ENCODE data around the gene SDF2L1. TPM values are rescaled to one million over a fixed set of nuclear protein-coding genes. Genes with fewer than 3 reads are reported as not detected.

Gene SDF2L1
- total and polyA plus RNA-seq, 10 of the 15 experiments (the other 5 are each of a cell fraction or from before 2014, with no cell fraction given): 3.0 to 214 (median 55.5) TPM

- TF ChIP-seq PKNOX1 (IDR thresholded peaks at IDR 0.05) (no peak), RELA (IDR thresholded peaks at IDR 0.05; ENCODE audit: borderline replicate concordance, partially characterized antibody) (no peak), NBN (IDR thresholded peaks at IDR 0.05) (no peak)
These were observed 15.4 kb downstream of the SDF2L1 start (continued) for GRCh38 chr22:21657360-21658032.

- Histone ChIP-seq H3K9ac (ENCODE audit: control insufficient read depth, insufficient read depth, low read length) (no peak overlapping the region), H3K27me3 (replicated peaks in 1 of 2; ENCODE audit: control insufficient read depth in 2 of 2, insufficient read depth in 2 of 2, low read length in 1 of 2) (no peaks in the 10 kb centered on the region), H3K79me2 (ENCODE audit: control insufficient read depth, insufficient read depth, low read length) (no peaks in the 10 kb centered on the region), H3K27ac (ENCODE audit: control insufficient read depth, insufficient read depth) (no peak overlapping the region), H2AFZ (ENCODE audit: control insufficient read depth, low read depth, low read length) (no peak overlapping the region), H3K4me2 (ENCODE audit: control insufficient read depth, insufficient read depth) (no peak overlapping the region), H3K36me3 (ENCODE audit: control insufficient read depth in 2 of 2, insufficient read depth in 2 of 2, low read length in 1 of 2) (no peaks in the 10 kb centered on the region), H3K9me3 (replicated peaks; ENCODE audit: control insufficient read depth, insufficient read depth, low read length) (no peaks in the 10 kb centered on the region), H3K4me3 (no peak overlapping the region), H4K20me1 (ENCODE audit: control insufficient read depth, insufficient read depth) (no peaks in the 10 kb centered on the region), H3K4me1 (ENCODE audit: control insufficient read depth, insufficient read depth, low read length) (no peaks in the 10 kb centered on the region)
- intact Hi-C loops (cut with micrococcal nuclease; ENCODE audit: unreplicated experiment): no loop called here
- in situ Hi-C loops (cut with MboI): no loop called here
- FAIRE-seq (no peak), ATAC-seq (no peak), DNase-seq (ENCODE audit: low read depth, low spot score) (no peak)
- ChIA-PET POLR2A (interaction anchor here (0.8 kb wide), 1 partner anchor 11 kb away, joined by 3 read pairs; no protein-coding TSS in a partner anchor), RAD21 (ENCODE audit: unreplicated experiment) (interaction anchor here (0.9 kb wide), 1 partner anchor 13 kb away, joined by 3 read pairs; no protein-coding TSS in a partner anchor), SMC1A (ENCODE audit: uncharacterized antibody, unreplicated experiment) (interaction anchor here (0.6 to 1.1 kb wide), 2 partner anchors 13 to 277 kb away, joined by 3 read pairs; no protein-coding TSS in a partner anchor), CTCF (no interaction called here)
- WGBS (ENCODE audit: insufficient coverage, insufficient replicate concordance, low lambda C conversion rate, missing lambda C conversion rate): 51% methylated on average over 7 of the region's 7 CpGs
- no TSS peak for BruUV-seq (replicated peaks)
- TF ChIP-seq RAD21 (IDR thresholded peaks at IDR 0.05; ENCODE audit: insufficient read depth, low read depth, low read length) (0 out of 2 replicates have a peak, but pooled peaks have one; percentile 6), NR2F1 (conservative IDR thresholded peaks at IDR 0.05) (no peak)
These were observed 17.9 kb downstream of the SDF2L1 start for GRCh38 chr22:21659864-21660525.

All from GM12878 (cell line).